C4-2B (cell line): ENCODE results near the gene ANKRD18A.

Source experiments
- CTCF ChIP-seq: fragments of 450-650 bp; conservative IDR thresholded peaks from 2 replicates; pipeline ENCODE4 v1.5.1; 2017; ENCODE audit warnings: mild to moderate bottlenecking
- ZFX ChIP-seq: fragments of 450-650 bp; IDR thresholded peaks from 2 replicates; pipeline ENCODE4 v1.6.1; 2017

GRCh38 chr9:38649731-38650363 lies 29.5 kb upstream of the ANKRD18A start:
- no peak for TF ChIP-seq CTCF
- no peak for TF ChIP-seq ZFX
